CD8-positive, alpha-beta memory T cell (primary cell): Measurements from ENCODE around the gene FES. TPM values are rescaled to one million over a fixed set of nuclear protein-coding genes. Genes with fewer than 3 reads are reported as not detected.

Source experiments
- CTCF ChIA-PET: fragments of 350-600 bp; sonication (Branson Sonifier 250); formaldehyde crosslinking; loops from one replicate; lab custom pipeline; 2021; ENCODE audit warnings: antibody characterized with exemption; lab: Charles Lee
- POLR2A ChIA-PET: fragments of 350-600 bp; sonication (Branson Sonifier 250); formaldehyde crosslinking; loops from one replicate; lab custom pipeline; 2021; ENCODE audit warnings: antibody characterized with exemption; lab: Charles Lee
- DNase-seq, 5 donors: peaks; one replicate each; pipeline versions ENCODE4 v3.0.0 to v3.0.0-alpha.2; 2020 to 2022; ENCODE audit warnings: mixed read lengths in 1 of 5
- H3K27ac ChIP-seq: one replicate; pipeline ENCODE4 v1.7.0; 2013; ENCODE audit warnings: low read depth, mild to moderate bottlenecking, low read length, moderate library complexity
- H3K27me3 ChIP-seq: 2 replicates; pipeline ENCODE4 v1.7.0; 2013; ENCODE audit warnings: low read length, mild to moderate bottlenecking; ENCODE audit not compliant: insufficient read depth, poor library complexity, severe bottlenecking
- H3K36me3 ChIP-seq: 2 replicates; pipeline ENCODE4 v1.7.0; 2013; ENCODE audit warnings: mild to moderate bottlenecking, low read length, moderate library complexity; ENCODE audit not compliant: insufficient read depth
- H3K4me1 ChIP-seq: 2 replicates; pipeline ENCODE4 v1.7.0; 2013; ENCODE audit warnings: mild to moderate bottlenecking, low read length, moderate library complexity; ENCODE audit not compliant: insufficient read depth
- H3K4me3 ChIP-seq: 2 replicates; pipeline ENCODE4 v1.7.0; 2013; ENCODE audit warnings: mild to moderate bottlenecking, low read length
- H3K9me3 ChIP-seq: 2 replicates; pipeline ENCODE4 v1.7.0; 2013; ENCODE audit warnings: mild to moderate bottlenecking, low read length
- H3K27ac Mint-ChIP-seq, 8 donors: one replicate each; pipeline ENCODE4 v1.8.0; 2020 to 2021; ENCODE audit warnings: mixed read lengths in 8 of 8, mild to moderate bottlenecking in 6 of 8, inconsistent platforms in 3 of 8, moderate library complexity in 3 of 8
- H3K27me3 Mint-ChIP-seq, 2 donors: one replicate each; pipeline ENCODE4 v1.8.0; 2020 to 2021; ENCODE audit warnings: mixed read lengths in 2 of 2, mild to moderate bottlenecking in 1 of 2, moderate library complexity in 1 of 2
- H3K36me3 Mint-ChIP-seq, 3 donors: one replicate each; pipeline ENCODE4 v1.8.0; 2020 to 2021; ENCODE audit warnings: mixed read lengths in 3 of 3, inconsistent platforms in 1 of 3, mild to moderate bottlenecking in 1 of 3
- H3K4me1 Mint-ChIP-seq, 3 donors: one replicate each; pipeline ENCODE4 v1.8.0; 2020 to 2021; ENCODE audit warnings: mixed read lengths in 3 of 3, inconsistent platforms in 1 of 3, mild to moderate bottlenecking in 1 of 3
- H3K4me3 Mint-ChIP-seq, 7 donors: one replicate each; pipeline ENCODE4 v1.8.0; 2020 to 2021; ENCODE audit warnings: mixed read lengths in 7 of 7, mild to moderate bottlenecking in 6 of 7, moderate library complexity in 4 of 7, inconsistent platforms in 2 of 7
- H3K9me3 Mint-ChIP-seq, 5 donors: one replicate each; pipeline ENCODE4 v1.8.0; 2020 to 2022; ENCODE audit warnings: mixed read lengths in 5 of 5, mild to moderate bottlenecking in 3 of 5, moderate library complexity in 2 of 5, inconsistent platforms in 1 of 5
- polyA plus RNA-seq: library from polyadenylated mRNA; unstranded; fragments of 300-500 nt; fragmentation: Illumina TruSeq; gene quantifications from one replicate; pipeline ENCODE4 v1.2.3, GENCODE V29; 2021
- total RNA-seq, 2 experiments: library from RNA; stranded (reverse); gene quantifications; one replicate each; pipeline ENCODE4 v1.2.3, GENCODE V29; 2021

Gene FES
- 1 to 10 TPM; 2.5 to 2.6 TPM for total RNA-seq
- 0.28 TPM for polyA plus RNA-seq

DNA sequence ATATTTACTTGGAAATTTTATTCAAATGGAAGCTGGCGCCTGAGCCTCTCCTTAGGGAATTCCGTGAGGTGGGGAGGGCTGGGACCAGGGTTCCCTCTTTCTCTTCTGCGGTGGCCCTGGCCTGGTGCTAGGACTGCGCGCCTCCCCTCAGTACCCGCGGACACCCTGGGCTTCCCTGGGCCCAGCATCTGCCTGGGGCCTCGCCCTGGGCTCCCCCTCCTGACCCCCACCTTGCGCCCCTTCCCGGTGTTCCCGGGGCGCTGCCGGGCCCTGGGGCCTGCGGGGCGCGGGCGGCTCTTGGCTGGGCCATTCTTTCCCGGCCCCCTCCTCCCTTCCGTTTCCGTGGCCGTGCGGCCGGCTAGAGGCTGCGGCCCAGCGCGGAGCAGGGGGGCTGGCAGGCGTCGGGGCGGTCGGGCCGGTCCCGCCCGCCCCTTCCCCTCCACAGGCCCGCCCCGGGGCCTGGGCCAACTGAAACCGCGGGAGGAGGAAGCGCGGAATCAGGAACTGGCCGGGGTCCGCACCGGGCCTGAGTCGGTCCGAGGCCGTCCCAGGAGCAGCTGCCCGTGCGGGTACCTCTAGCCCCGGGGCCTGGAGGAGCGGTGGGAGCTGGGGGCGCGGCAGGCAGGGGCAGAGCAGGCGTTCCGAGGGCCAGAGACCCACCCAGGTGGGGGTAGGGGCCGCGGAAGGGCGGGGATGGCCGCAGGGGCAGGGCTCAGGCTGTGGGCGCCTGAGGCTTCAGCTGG is at the start of gene FES:
Gene FES, plus strand, starts transcription at position 529 of the 743 bp plus-strand sequence. CDS start 542 bp downstream, outside the sequence.
- Mint-ChIP-seq H3K9me3 (no peaks in the 10 kb centered on the region), H3K27me3 (peaks cover 14 to 19% of the 10 kb centered on the region in 2 donors), H3K4me1 (peaks cover 5 to 18% (median 6%) of the 10 kb centered on the region in 3 donors), H3K27ac (peak within 1 kb of the TSS in 3 of 8 donors; percentile 20 to 59 (median 42)), H3K4me3 (peak within 1 kb of the TSS in 2 of 7 donors; percentile 12 to 27), H3K36me3 (peaks cover 0 to 27% (median 0%) of the 10 kb centered on the region in 3 donors)
- no peaks in the 10 kb centered on the region for H3K36me3 ChIP-seq
- ChIA-PET CTCF (interaction anchor here (0.5 to 3.8 kb wide), 5 partner anchors 48 to 386 kb away, joined by 3 to 34 read pairs (median 4); partner anchors contain the start of gene HDDC3), POLR2A (no interaction called here)
- no peak within 1 kb of the TSS for H3K27ac ChIP-seq
- H3K9me3 ChIP-seq = no peaks in the 10 kb centered on the region
- no peak for DNase-seq
- no peaks in the 10 kb centered on the region for H3K27me3 ChIP-seq
- peaks cover 6% of the 10 kb centered on the region for H3K4me1 ChIP-seq
- H3K4me3 ChIP-seq = no peak within 1 kb of the TSS

GRCh38 chr15:90834626-90835025 is 49.7 kb upstream of the FES start:
- Histone ChIP-seq H3K27ac (no peak overlapping the region), H3K36me3 (no peaks in the 10 kb centered on the region), H3K9me3 (no peaks in the 10 kb centered on the region), H3K4me3 (no peak overlapping the region), H3K27me3 (no peaks in the 10 kb centered on the region), H3K4me1 (peaks cover 22% of the 10 kb centered on the region)
- no peak for DNase-seq
- Mint-ChIP-seq H3K36me3 (no peaks in the 10 kb centered on the region), H3K27ac (peak overlapping the region in 1 of 8 donors; percentile 76), H3K4me3 (no peak overlapping the region), H3K9me3 (no peaks in the 10 kb centered on the region), H3K27me3 (peaks cover 0 to 7% of the 10 kb centered on the region in 2 donors), H3K4me1 (peaks cover 26 to 38% (median 36%) of the 10 kb centered on the region in 3 donors)
- ChIA-PET CTCF (no interaction called here), POLR2A (no interaction called here)

DNA sequence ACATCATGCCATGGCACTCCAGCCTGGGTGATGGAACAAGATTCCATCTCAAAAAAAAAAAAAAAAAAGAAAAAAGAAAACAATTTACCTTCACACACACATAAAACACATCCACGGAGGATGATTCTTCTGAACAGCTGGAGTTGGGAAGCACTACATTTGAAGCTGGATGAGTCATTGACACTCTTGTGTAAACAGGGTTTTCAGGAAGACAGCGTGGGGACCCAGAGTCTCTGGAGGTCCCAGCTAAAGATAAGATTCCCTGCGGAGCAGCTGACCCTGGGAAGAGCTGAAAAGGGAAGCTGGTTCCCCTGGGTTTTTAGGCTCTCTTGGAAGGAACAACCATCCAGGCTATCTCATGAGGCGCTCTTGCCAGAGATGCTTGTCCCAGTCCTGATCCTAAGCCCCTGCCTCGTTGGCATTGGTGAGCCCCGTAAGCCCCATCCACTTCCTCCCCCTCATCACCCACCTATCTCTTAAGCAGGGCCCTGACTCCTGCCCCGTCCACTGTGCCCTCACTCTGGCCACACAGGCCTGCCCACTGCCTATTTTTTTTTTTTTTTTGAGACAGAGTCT is 47.9 kb upstream of the FES start:
- H3K36me3 ChIP-seq = no peaks in the 10 kb centered on the region
- H3K4me3 Mint-ChIP-seq = no peak overlapping the region
- H3K9me3 ChIP-seq = no peaks in the 10 kb centered on the region
- H3K27me3 ChIP-seq = no peaks in the 10 kb centered on the region
- H3K27ac ChIP-seq = no peak overlapping the region
- H3K4me1 ChIP-seq = peaks cover 28% of the 10 kb centered on the region
- no peaks in the 10 kb centered on the region for H3K9me3 Mint-ChIP-seq
- POLR2A ChIA-PET = no interaction called here
- H3K27ac Mint-ChIP-seq = peak overlapping the region in 5 of 8 donors; percentile 7 to 99 (median 75)
- H3K36me3 Mint-ChIP-seq = no peaks in the 10 kb centered on the region
- CTCF ChIA-PET = no interaction called here
- DNase-seq = no peak
- H3K4me3 ChIP-seq = no peak overlapping the region
- peaks cover 16 to 27% (median 23%) of the 10 kb centered on the region in 3 donors for H3K4me1 Mint-ChIP-seq
- peaks cover 0 to 3% of the 10 kb centered on the region in 2 donors for H3K27me3 Mint-ChIP-seq

GRCh38 chr15:90837094-90837493 is 47.2 kb upstream of the FES start:
- peak overlapping the region in 6 of 8 donors; percentile 88 to 99 (median 93) for H3K27ac Mint-ChIP-seq

GRCh38 chr15:90838139-90838538 is 46.2 kb upstream of the FES start:
- Histone ChIP-seq H3K9me3 (no peaks in the 10 kb centered on the region), H3K27me3 (no peaks in the 10 kb centered on the region), H3K27ac (no peak overlapping the region), H3K4me1 (peaks cover 28% of the 10 kb centered on the region), H3K36me3 (no peaks in the 10 kb centered on the region), H3K4me3 (peak overlapping the region; percentile 8)
- DNase-seq = peak; percentile 73 to 96 (median 89)
- H3K36me3 Mint-ChIP-seq = peaks cover 0 to 2% (median 0%) of the 10 kb centered on the region in 3 donors
- peak overlapping the region; percentile 37 to 86 (median 60) for H3K4me3 Mint-ChIP-seq
- ChIA-PET CTCF (interaction anchor here (1.4 to 1.5 kb wide), 3 partner anchors 9 to 190 kb away, joined by 3 to 5 read pairs (median 4); no protein-coding TSS in a partner anchor), POLR2A (interaction anchor here (0.8 to 1.1 kb wide), 2 partner anchors 24 to 33 kb away, joined by 3 to 4 read pairs; no protein-coding TSS in a partner anchor)
- H3K27ac Mint-ChIP-seq = peak overlapping the region in 7 of 8 donors; percentile 57 to 99 (median 93)
- no peaks in the 10 kb centered on the region for H3K9me3 Mint-ChIP-seq
- peaks cover 16 to 27% (median 23%) of the 10 kb centered on the region in 3 donors for H3K4me1 Mint-ChIP-seq
- peaks cover 0 to 3% of the 10 kb centered on the region in 2 donors for H3K27me3 Mint-ChIP-seq

More at GRCh38 chr15:90837094-90837493, 47.2 kb upstream of the FES start:
- Histone ChIP-seq H3K4me1 (peaks cover 28% of the 10 kb centered on the region), H3K4me3 (no peak overlapping the region), H3K9me3 (no peaks in the 10 kb centered on the region), H3K36me3 (no peaks in the 10 kb centered on the region), H3K27me3 (no peaks in the 10 kb centered on the region), H3K27ac (no peak overlapping the region)
- ChIA-PET POLR2A (interaction anchor here (0.6 kb wide), 1 partner anchor 27 kb away, joined by 9 read pairs; no protein-coding TSS in a partner anchor), CTCF (interaction anchor here (1.4 to 1.5 kb wide), 3 partner anchors 8 to 189 kb away, joined by 3 to 5 read pairs (median 4); no protein-coding TSS in a partner anchor)
- H3K4me1 Mint-ChIP-seq = peaks cover 16 to 27% (median 23%) of the 10 kb centered on the region in 3 donors
- peak overlapping the region in 4 of 7 donors; percentile 2 to 53 (median 21) for H3K4me3 Mint-ChIP-seq
- H3K36me3 Mint-ChIP-seq = peaks cover 0 to under 1% (median 0%) of the 10 kb centered on the region in 3 donors
- DNase-seq = no peak
- peaks cover 0 to 3% of the 10 kb centered on the region in 2 donors for H3K27me3 Mint-ChIP-seq
- H3K9me3 Mint-ChIP-seq = no peaks in the 10 kb centered on the region

DNA sequence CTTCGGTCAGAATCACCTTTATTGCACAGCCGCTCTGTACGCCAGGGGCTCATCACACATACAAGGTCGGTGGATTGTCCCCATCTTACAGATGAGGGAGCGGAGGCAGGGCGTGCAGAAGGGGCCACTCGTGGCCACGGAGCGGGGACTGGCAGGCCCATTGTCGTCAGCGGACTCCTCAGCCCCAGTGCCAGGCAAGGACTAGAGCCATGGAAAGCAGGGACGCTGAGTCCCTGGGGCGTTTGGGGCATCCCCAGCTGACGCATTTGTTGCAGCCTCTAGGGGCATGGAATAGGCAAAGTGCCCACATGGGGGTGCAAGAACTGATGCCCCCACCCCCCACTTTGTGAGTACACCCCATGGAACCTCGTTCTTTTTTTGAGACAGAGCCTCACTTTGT is 45.8 kb upstream of the FES start:
- peak overlapping the region in 7 of 8 donors; percentile 57 to 99 (median 93) for H3K27ac Mint-ChIP-seq
- peaks cover 28% of the 10 kb centered on the region for H3K4me1 ChIP-seq
- peak overlapping the region; percentile 37 to 86 (median 60) for H3K4me3 Mint-ChIP-seq
- peak overlapping the region; percentile 8 for H3K4me3 ChIP-seq
- POLR2A ChIA-PET = interaction anchor here (1.1 kb wide), 1 partner anchor 24 kb away, joined by 3 read pairs; no protein-coding TSS in a partner anchor
- H3K27me3 ChIP-seq = no peaks in the 10 kb centered on the region
- H3K27me3 Mint-ChIP-seq = peaks cover 0 to 3% of the 10 kb centered on the region in 2 donors
- no peaks in the 10 kb centered on the region for H3K9me3 Mint-ChIP-seq
- peaks cover 16 to 27% (median 23%) of the 10 kb centered on the region in 3 donors for H3K4me1 Mint-ChIP-seq
- no peaks in the 10 kb centered on the region for H3K36me3 ChIP-seq
- H3K27ac ChIP-seq = no peak overlapping the region
- H3K9me3 ChIP-seq = no peaks in the 10 kb centered on the region
- H3K36me3 Mint-ChIP-seq = peaks cover 0 to 2% (median 0%) of the 10 kb centered on the region in 3 donors
- CTCF ChIA-PET = no interaction called here
- DNase-seq = no peak

DNA sequence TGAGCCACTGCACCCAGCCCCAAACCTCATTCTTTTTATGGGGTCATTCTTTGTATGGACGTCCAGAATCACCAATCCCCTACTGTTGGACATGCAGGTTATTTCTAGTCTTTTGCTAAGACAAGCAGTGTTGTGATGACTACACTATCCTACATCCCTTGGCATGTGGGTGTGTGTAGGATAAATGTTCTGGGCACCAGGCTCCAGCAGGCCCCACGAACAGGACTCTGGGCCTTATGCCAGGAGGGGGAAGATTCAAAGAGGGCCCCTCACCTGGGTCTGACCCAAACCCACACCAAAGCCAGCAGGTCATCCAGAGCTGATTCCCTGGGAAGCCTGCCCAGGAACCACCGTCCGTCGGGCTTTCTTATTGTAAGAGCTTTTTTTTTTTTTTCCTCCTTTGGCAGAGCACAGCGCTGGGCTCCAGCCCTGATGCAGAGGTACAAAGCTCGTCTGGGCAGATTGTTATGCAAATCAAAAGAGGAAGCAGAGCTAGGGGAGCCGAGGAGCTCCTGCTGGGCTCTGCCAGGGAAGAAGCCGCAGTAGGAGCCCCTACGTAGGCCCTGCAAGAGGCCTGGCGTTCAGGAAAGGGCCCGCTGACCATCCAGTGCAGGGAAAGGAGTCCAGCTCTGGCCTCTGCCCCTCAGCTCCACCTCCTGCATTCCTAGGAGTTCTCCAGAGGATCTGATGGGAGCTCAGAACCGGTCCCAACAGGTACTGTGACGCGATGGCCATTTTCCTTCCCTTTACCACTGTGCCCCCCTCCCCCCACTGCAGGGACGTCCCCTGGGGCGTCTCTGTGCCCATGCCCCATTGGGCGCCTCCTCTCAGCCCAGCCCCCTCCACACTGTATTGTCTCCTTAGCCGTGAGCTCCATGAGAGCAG is 44.9 kb upstream of the FES start:
- Histone ChIP-seq H3K4me1 (peaks cover 28% of the 10 kb centered on the region), H3K4me3 (no peak overlapping the region)

More for the DNA sequence above, 44.9 kb upstream of the FES start:
- POLR2A ChIA-PET = no interaction called here
- CTCF ChIA-PET = interaction anchor here (0.9 kb wide), 1 partner anchor 46 kb away, joined by 3 read pairs; no protein-coding TSS in a partner anchor
- Histone ChIP-seq H3K9me3 (no peaks in the 10 kb centered on the region), H3K27ac (peak overlapping the region; percentile 72), H3K36me3 (no peaks in the 10 kb centered on the region), H3K27me3 (no peaks in the 10 kb centered on the region)
- Mint-ChIP-seq H3K4me1 (peaks cover 16 to 27% (median 23%) of the 10 kb centered on the region in 3 donors), H3K27me3 (peaks cover 0 to 3% of the 10 kb centered on the region in 2 donors), H3K4me3 (no peak overlapping the region), H3K9me3 (no peaks in the 10 kb centered on the region), H3K27ac (peak overlapping the region in 5 of 8 donors; percentile 90 to 99 (median 93)), H3K36me3 (peaks cover 0 to 2% (median 0%) of the 10 kb centered on the region in 3 donors)
- DNase-seq = peak in 1 of 5 donors; percentile 27
